Loucy (cell line): ENCODE results near the gene CPNE2.

Experiments used
- EZH2phosphoT487 ChIP-seq: fragments of 200-600 bp; IDR thresholded peaks from 2 replicates; pipeline ENCODE4 v1.6.1; 2018; ENCODE audit warnings: antibody characterized with exemption, mild to moderate bottlenecking, moderate library complexity, borderline replicate concordance
- TF ChIP-seq, protein P1 (sequence below): fragments of 200-600 bp; sonication (generic); conservative IDR thresholded peaks from 2 replicates; pipeline ENCODE4 v1.5.1; 2014; ENCODE audit warnings: mild to moderate bottlenecking, antibody characterized with exemption, low read length

DNA sequence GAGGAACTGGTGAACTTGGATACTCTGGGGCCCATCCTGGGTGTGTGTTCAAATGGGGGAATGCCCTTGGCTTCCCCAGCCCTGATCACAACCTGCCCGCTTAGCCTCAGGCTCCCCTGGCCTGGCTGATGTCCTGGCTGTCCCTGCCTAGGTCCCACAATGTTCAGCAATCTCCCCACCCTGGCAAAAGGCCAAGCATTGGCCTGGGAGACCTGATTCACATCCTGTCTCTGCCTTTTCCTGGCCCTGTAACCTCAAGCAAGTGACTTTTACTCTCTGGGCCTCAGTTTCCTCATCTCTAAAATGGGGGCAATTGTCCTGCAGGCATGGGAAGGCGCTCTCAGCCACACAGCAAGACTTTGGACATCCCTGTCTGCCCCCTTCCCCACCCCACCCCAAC lies 14.4 kb downstream of the CPNE2 start:
- TF ChIP-seq, protein P1, sequence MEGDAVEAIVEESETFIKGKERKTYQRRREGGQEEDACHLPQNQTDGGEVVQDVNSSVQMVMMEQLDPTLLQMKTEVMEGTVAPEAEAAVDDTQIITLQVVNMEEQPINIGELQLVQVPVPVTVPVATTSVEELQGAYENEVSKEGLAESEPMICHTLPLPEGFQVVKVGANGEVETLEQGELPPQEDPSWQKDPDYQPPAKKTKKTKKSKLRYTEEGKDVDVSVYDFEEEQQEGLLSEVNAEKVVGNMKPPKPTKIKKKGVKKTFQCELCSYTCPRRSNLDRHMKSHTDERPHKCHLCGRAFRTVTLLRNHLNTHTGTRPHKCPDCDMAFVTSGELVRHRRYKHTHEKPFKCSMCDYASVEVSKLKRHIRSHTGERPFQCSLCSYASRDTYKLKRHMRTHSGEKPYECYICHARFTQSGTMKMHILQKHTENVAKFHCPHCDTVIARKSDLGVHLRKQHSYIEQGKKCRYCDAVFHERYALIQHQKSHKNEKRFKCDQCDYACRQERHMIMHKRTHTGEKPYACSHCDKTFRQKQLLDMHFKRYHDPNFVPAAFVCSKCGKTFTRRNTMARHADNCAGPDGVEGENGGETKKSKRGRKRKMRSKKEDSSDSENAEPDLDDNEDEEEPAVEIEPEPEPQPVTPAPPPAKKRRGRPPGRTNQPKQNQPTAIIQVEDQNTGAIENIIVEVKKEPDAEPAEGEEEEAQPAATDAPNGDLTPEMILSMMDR = no peak
- no peak for TF ChIP-seq EZH2phosphoT487
